Measurements from ENCODE around the gene FCN3. TPM values are rescaled to one million over a fixed set of nuclear protein-coding genes. Genes with fewer than 3 reads are reported as not detected.

Gene FCN3
- total and polyA plus RNA-seq, 2 donors (not counting 3 experiments of a cell fraction or from before 2014, with no cell fraction given) = 0.15 TPM; not detected in 1

GRCh38 chr1:27331426-27331825 lies 43.2 kb downstream of the FCN3 start:
- H3K79me2 ChIP-seq (ENCODE audit: control insufficient read depth, insufficient read depth, low read length) = peaks cover 30% of the 10 kb centered on the region
- intact Hi-C loops (cut with micrococcal nuclease) (no loop called here), dilution Hi-C loops (cut with MboI; ENCODE audit: extremely low pct_ligation_motif_present, low sequenced_read_pairs) (no loop called here)
- DNase-seq (ENCODE audit: low read depth, low spot score) = no peak
- POLR2A ChIA-PET = no interaction called here
- no TSS peak for BruUV-seq (replicated peaks)
- TF ChIP-seq, protein P1, sequence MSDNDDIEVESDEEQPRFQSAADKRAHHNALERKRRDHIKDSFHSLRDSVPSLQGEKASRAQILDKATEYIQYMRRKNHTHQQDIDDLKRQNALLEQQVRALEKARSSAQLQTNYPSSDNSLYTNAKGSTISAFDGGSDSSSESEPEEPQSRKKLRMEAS (IDR thresholded peaks at IDR 0.05; ENCODE audit: insufficient read depth, insufficient read length) = no peak
- TF ChIP-seq, protein P2, sequence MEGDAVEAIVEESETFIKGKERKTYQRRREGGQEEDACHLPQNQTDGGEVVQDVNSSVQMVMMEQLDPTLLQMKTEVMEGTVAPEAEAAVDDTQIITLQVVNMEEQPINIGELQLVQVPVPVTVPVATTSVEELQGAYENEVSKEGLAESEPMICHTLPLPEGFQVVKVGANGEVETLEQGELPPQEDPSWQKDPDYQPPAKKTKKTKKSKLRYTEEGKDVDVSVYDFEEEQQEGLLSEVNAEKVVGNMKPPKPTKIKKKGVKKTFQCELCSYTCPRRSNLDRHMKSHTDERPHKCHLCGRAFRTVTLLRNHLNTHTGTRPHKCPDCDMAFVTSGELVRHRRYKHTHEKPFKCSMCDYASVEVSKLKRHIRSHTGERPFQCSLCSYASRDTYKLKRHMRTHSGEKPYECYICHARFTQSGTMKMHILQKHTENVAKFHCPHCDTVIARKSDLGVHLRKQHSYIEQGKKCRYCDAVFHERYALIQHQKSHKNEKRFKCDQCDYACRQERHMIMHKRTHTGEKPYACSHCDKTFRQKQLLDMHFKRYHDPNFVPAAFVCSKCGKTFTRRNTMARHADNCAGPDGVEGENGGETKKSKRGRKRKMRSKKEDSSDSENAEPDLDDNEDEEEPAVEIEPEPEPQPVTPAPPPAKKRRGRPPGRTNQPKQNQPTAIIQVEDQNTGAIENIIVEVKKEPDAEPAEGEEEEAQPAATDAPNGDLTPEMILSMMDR (IDR thresholded peaks at IDR 0.05; ENCODE audit: extremely low read depth in 1 of 2, insufficient read depth in 1 of 2, low read depth in 1 of 2, low read length in 2 of 2) = no peak
- TF ChIP-seq EZH2 (IDR thresholded peaks at IDR 0.05; ENCODE audit: borderline replicate concordance, low read depth, low read length, severe bottlenecking) (no peak), MYC (IDR thresholded peaks at IDR 0.05; ENCODE audit: low read depth, low read length) (no peak), POLR2A (IDR thresholded peaks at IDR 0.05; ENCODE audit: low read depth, low read length) (no peak), POLR2AphosphoS5 (IDR thresholded peaks at IDR 0.05; ENCODE audit: insufficient read depth, low read depth, low read length) (no peak)
- FAIRE-seq = no peak
- no peak overlapping the region for H3K4me2 ChIP-seq (ENCODE audit: insufficient read depth, low read length)
- peaks cover 5 to 45% of the 10 kb centered on the region in 2 experiments for H3K36me3 ChIP-seq (ENCODE audit: control insufficient read depth in 2 of 2, extremely low read depth in 1 of 2, insufficient read depth in 2 of 2, low read length in 2 of 2)
- H3K9me1 ChIP-seq (replicated peaks; ENCODE audit: control insufficient read depth, extremely low read depth, insufficient read depth, low read length) = no peaks in the 10 kb centered on the region
- no peak overlapping the region for H2AFZ ChIP-seq (ENCODE audit: low read depth, low read length)
- no peaks in the 10 kb centered on the region for H3K27me3 ChIP-seq (ENCODE audit: control insufficient read depth in 2 of 2, insufficient read depth in 2 of 2, low read length in 2 of 2)
- H3K27ac ChIP-seq (ENCODE audit: insufficient read depth, low read depth, low read length) = no peak overlapping the region
- peaks cover 2% of the 10 kb centered on the region for H4K20me1 ChIP-seq (replicated peaks; ENCODE audit: control insufficient read depth, extremely low read depth, insufficient read depth, low read length)
- H3K4me3 ChIP-seq (replicated peaks in 1 of 3; ENCODE audit: insufficient read depth in 1 of 3, low read depth in 1 of 3, low read length in 3 of 3) = no peak overlapping the region
- CTCF ChIA-PET = interaction anchor here (2.4 to 2.5 kb wide), 2 partner anchors 37 to 55 kb away, joined by 20 to 57 read pairs; partner anchors contain the start of gene MAP3K6
- H3K9ac ChIP-seq (replicated peaks; ENCODE audit: extremely low read depth, insufficient read depth, low read length) = no peak overlapping the region
- H3K9me3 ChIP-seq (replicated peaks; ENCODE audit: control insufficient read depth, insufficient read depth, low read length) = no peaks in the 10 kb centered on the region
- no peaks in the 10 kb centered on the region for H3K4me1 ChIP-seq (ENCODE audit: control insufficient read depth, extremely low read depth, insufficient read depth, low read length)

DNA sequence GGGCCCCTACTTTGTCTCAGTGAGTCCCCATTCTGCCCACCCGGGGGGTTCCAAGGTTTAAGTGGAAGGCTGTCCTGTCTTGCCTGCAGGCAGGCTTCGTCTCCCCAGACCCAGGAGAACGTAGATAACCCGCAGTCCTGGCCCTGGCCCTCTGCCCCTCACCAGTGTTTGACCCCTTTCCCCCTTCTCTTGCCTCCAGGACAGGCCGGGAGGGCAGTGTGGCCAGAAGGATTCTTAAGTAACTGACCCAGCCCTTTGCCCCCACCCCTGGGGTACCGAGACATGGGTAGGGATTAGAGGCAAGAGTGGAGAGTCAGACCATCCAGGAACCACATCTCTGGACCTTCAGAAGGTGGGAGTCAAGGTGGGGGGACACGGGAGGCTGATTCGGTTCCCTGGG lies 43.8 kb downstream of the FCN3 start:
- intact Hi-C loops (cut with micrococcal nuclease) = no loop called here
- no peak for TF ChIP-seq POLR2AphosphoS5 (IDR thresholded peaks at IDR 0.05; ENCODE audit: insufficient read depth, low read depth, low read length)
- TF ChIP-seq GATA2 (IDR thresholded peaks at IDR 0.05; ENCODE audit: insufficient read depth, insufficient read length, low read depth, low read length) = no peak
- TF ChIP-seq FOS (IDR thresholded peaks at IDR 0.05; ENCODE audit: borderline replicate concordance, insufficient read depth, low read length) = no peak
- no peak for TF ChIP-seq JUN (IDR thresholded peaks at IDR 0.05; ENCODE audit: borderline replicate concordance, insufficient read depth, insufficient read length, low read depth)
- TF ChIP-seq POLR2A (IDR thresholded peaks at IDR 0.05; ENCODE audit: low read depth, low read length) = no peak
- TF ChIP-seq, protein P1 (IDR thresholded peaks at IDR 0.05; ENCODE audit: insufficient read depth, insufficient read length) = no peak
- no peak for TF ChIP-seq EZH2 (IDR thresholded peaks at IDR 0.05; ENCODE audit: borderline replicate concordance, low read depth, low read length, severe bottlenecking)
- TF ChIP-seq MYC (IDR thresholded peaks at IDR 0.05; ENCODE audit: low read depth, low read length) = no peak
- TF ChIP-seq, protein P2 (IDR thresholded peaks at IDR 0.05; ENCODE audit: extremely low read depth in 1 of 2, insufficient read depth in 1 of 2, low read depth in 1 of 2, low read length in 2 of 2) = no peak
- POLR2A ChIA-PET = no interaction called here
- H3K27ac ChIP-seq (ENCODE audit: insufficient read depth, low read depth, low read length) = no peak overlapping the region
- H3K36me3 ChIP-seq (ENCODE audit: control insufficient read depth in 2 of 2, extremely low read depth in 1 of 2, insufficient read depth in 2 of 2, low read length in 2 of 2) = peaks cover 4 to 39% of the 10 kb centered on the region in 2 experiments
- FAIRE-seq (no peak), DNase-seq (ENCODE audit: low read depth, low spot score) (no peak)
- no TSS peak for BruUV-seq (replicated peaks)
- H3K27me3 ChIP-seq (ENCODE audit: control insufficient read depth in 2 of 2, insufficient read depth in 2 of 2, low read length in 2 of 2) = no peaks in the 10 kb centered on the region
- no peaks in the 10 kb centered on the region for H3K4me1 ChIP-seq (ENCODE audit: control insufficient read depth, extremely low read depth, insufficient read depth, low read length)
- peaks cover 2% of the 10 kb centered on the region for H4K20me1 ChIP-seq (replicated peaks; ENCODE audit: control insufficient read depth, extremely low read depth, insufficient read depth, low read length)
- no peaks in the 10 kb centered on the region for H3K9me1 ChIP-seq (replicated peaks; ENCODE audit: control insufficient read depth, extremely low read depth, insufficient read depth, low read length)
- H2AFZ ChIP-seq (ENCODE audit: low read depth, low read length) = no peak overlapping the region
- H3K9me3 ChIP-seq (replicated peaks; ENCODE audit: control insufficient read depth, insufficient read depth, low read length) = no peaks in the 10 kb centered on the region
- dilution Hi-C loops (cut with MboI; ENCODE audit: extremely low pct_ligation_motif_present, low sequenced_read_pairs) = no loop called here
- H3K4me3 ChIP-seq (replicated peaks in 1 of 3; ENCODE audit: insufficient read depth in 1 of 3, low read depth in 1 of 3, low read length in 3 of 3) = no peak overlapping the region
- CTCF ChIA-PET = no interaction called here
- peaks cover 36% of the 10 kb centered on the region for H3K79me2 ChIP-seq (ENCODE audit: control insufficient read depth, insufficient read depth, low read length)
- no peak overlapping the region for H3K4me2 ChIP-seq (ENCODE audit: insufficient read depth, low read length)
- H3K9ac ChIP-seq (replicated peaks; ENCODE audit: extremely low read depth, insufficient read depth, low read length) = no peak overlapping the region
